Tibial artery (tissue), 4 donors: ENCODE results near the gene ELP4.

Experiments used
- DNase-seq, 2 donors: peaks; one replicate each; pipeline ENCODE4 v3.0.0-alpha.2; 2019
- H3K27ac ChIP-seq, 2 donors: fragments of 200-600 bp; sonication (generic) in 1 of 2; 1 replicate in 1 of 2; 2 replicates in 1 of 2; pipeline ENCODE4 v1.5.1; 2018 to 2019; ENCODE audit warnings: mild to moderate bottlenecking in 1 of 2
- H3K27me3 ChIP-seq, 2 donors: fragments of 200-600 bp; sonication (generic) in 1 of 2; one replicate each; pipeline versions ENCODE4 v1.5.1 to v1.6.0; 2016 to 2019
- H3K36me3 ChIP-seq, 3 donors: fragments of 200-600 bp; sonication (generic) in 2 of 3; one replicate each; pipeline ENCODE4 v1.5.1; 2016 to 2019; ENCODE audit warnings: mild to moderate bottlenecking in 2 of 3
- H3K4me1 ChIP-seq, 4 donors: fragments of 200-600 bp; sonication (generic) in 2 of 4; 1 replicate in 3 of 4; 2 replicates in 1 of 4; pipeline ENCODE4 v1.5.1; 2016 to 2019
- H3K4me3 ChIP-seq, 2 donors: fragments of 200-600 bp; sonication (generic) in 1 of 2; 1 replicate in 1 of 2; 2 replicates in 1 of 2; pipeline ENCODE4 v1.5.1; 2018 to 2019; ENCODE audit warnings: mild to moderate bottlenecking in 2 of 2
- H3K9me3 ChIP-seq, 3 donors: fragments of 200-600 bp; sonication (generic) in 1 of 3; one replicate each; pipeline ENCODE4 v1.5.1; 2016 to 2019
- intact Hi-C: fragments of 100-400 bp; cut with DNase I; formaldehyde crosslinking; loops from one replicate; pipeline ENCODE4 v1.15.0; 2023; ENCODE audit warnings: low total_unique reads
- TF ChIP-seq, protein P1 (sequence below), 2 experiments: fragments of 200-600 bp in 1 of 2; fragments of 450-650 bp in 1 of 2; IDR thresholded peaks; one replicate each; pipeline ENCODE4 v1.5.1; 2017 to 2019; ENCODE audit warnings: antibody characterized with exemption in 2 of 2, mild to moderate bottlenecking in 1 of 2, moderate library complexity in 1 of 2

The ELP4 gene

DNA sequence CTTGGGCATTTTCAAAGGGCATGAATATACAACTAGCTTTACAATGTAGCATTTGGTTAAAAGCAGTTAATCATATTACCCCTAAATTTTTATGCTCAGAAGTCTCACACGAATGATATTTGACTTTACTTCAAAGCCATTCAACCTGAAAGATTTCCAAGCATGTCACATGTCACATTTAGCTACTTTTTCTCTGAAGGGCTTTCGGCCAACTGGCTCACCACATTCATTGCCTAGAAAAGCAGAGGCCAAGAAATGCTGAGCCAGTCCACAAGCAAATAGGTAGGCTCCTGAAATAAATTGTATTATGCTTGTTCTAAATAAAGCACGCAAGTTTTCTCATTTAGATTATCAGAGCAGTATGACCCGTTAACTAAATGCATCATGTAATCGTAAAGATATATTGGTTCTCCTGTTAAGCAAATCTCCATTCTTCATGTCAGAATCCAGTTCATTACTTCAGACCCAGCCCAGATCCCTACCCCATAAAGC lies 271.0 kb downstream of the ELP4 start:
- TF ChIP-seq, protein P1, sequence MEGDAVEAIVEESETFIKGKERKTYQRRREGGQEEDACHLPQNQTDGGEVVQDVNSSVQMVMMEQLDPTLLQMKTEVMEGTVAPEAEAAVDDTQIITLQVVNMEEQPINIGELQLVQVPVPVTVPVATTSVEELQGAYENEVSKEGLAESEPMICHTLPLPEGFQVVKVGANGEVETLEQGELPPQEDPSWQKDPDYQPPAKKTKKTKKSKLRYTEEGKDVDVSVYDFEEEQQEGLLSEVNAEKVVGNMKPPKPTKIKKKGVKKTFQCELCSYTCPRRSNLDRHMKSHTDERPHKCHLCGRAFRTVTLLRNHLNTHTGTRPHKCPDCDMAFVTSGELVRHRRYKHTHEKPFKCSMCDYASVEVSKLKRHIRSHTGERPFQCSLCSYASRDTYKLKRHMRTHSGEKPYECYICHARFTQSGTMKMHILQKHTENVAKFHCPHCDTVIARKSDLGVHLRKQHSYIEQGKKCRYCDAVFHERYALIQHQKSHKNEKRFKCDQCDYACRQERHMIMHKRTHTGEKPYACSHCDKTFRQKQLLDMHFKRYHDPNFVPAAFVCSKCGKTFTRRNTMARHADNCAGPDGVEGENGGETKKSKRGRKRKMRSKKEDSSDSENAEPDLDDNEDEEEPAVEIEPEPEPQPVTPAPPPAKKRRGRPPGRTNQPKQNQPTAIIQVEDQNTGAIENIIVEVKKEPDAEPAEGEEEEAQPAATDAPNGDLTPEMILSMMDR (IDR thresholded peaks at IDR 0.05) = no peak
- no peak for DNase-seq
- H3K27me3 ChIP-seq = no peaks in the 10 kb centered on the region
- no peak overlapping the region for H3K4me3 ChIP-seq
- no peaks in the 10 kb centered on the region for H3K9me3 ChIP-seq
- no peaks in the 10 kb centered on the region for H3K36me3 ChIP-seq
- peaks cover 0 to 21% (median 2%) of the 10 kb centered on the region in 4 donors for H3K4me1 ChIP-seq
- intact Hi-C loops = no loop called here
- no peak overlapping the region for H3K27ac ChIP-seq

DNA sequence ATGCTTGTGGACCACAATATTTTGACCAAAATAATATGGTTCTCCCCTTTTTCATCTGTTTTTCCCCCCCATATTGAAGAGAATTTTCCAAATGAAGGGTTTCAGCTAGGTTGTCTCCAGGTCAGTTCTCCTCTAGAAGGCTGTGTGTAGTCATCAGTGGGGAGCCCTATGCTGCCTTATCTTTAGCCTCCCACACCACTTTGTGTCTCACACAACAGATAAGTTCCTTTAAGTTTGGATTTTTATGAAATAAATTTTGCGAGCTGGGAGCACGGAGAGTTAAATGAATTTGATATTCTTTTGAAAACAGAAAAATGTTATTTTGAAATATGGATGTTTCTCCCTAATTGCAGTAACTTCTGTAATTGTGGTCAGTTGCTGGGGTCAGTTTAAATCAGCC lies 272.7 kb downstream of the ELP4 start:
- no peak overlapping the region for H3K4me3 ChIP-seq
- H3K27ac ChIP-seq = no peak overlapping the region
- no peaks in the 10 kb centered on the region for H3K27me3 ChIP-seq
- no peak for DNase-seq
- no peaks in the 10 kb centered on the region for H3K36me3 ChIP-seq
- H3K9me3 ChIP-seq = no peaks in the 10 kb centered on the region
- TF ChIP-seq, protein P1 (IDR thresholded peaks at IDR 0.05) = no peak
- peaks cover 0 to 21% (median 2%) of the 10 kb centered on the region in 4 donors for H3K4me1 ChIP-seq
- intact Hi-C loops = no loop called here

DNA sequence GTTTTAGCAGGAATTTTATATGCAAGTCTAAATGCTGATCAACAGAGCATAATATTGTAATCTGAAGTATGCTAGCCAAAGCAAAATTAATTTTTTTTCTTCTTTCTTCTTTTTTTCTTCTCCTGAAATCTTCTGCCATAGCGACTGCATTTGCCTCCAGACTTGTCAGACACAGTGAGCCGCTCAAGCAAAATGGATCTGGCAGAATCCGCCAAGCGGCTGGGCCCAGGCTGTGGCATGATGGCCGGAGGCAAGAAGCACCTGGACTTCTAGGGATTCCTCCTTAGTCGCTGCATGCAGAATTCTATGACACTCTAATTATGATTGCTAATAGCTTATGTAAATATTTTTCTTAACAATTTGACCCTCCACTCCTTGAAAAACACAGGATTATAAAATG lies 273.7 kb downstream of the ELP4 start:
- Histone ChIP-seq H3K4me1 (peaks cover 0 to 21% (median 2%) of the 10 kb centered on the region in 4 donors), H3K9me3 (no peaks in the 10 kb centered on the region), H3K27me3 (no peaks in the 10 kb centered on the region), H3K27ac (no peak overlapping the region), H3K4me3 (no peak overlapping the region), H3K36me3 (no peaks in the 10 kb centered on the region)
- TF ChIP-seq, protein P1 (IDR thresholded peaks at IDR 0.05) = no peak
- intact Hi-C loops = no loop called here
- no peak for DNase-seq

DNA sequence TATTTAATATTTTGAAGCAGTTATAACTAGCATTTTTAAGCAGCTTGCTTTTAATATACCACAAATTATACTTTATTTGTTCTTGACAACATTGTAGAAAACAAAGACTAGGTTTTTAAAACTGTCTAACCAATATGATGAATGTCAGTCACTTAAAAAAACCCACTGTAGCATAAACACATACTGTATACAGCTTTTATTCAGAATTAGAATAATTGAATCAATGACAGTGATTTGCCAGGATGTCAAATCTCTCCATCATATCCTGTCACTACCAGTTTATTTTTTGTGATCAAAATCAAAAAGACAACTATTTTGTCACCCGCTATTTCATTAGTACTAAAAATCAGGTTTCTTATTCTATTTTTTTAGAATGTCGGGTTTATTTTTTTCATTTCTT lies 275.0 kb downstream of the ELP4 start:
- Histone ChIP-seq H3K4me1 (peaks cover 0 to 13% (median under 1%) of the 10 kb centered on the region in 4 donors), H3K36me3 (no peaks in the 10 kb centered on the region), H3K4me3 (no peak overlapping the region), H3K27ac (no peak overlapping the region), H3K27me3 (no peaks in the 10 kb centered on the region), H3K9me3 (no peaks in the 10 kb centered on the region)
- intact Hi-C loops = no loop called here
- TF ChIP-seq, protein P1 (IDR thresholded peaks at IDR 0.05) = no peak
- no peak for DNase-seq

DNA sequence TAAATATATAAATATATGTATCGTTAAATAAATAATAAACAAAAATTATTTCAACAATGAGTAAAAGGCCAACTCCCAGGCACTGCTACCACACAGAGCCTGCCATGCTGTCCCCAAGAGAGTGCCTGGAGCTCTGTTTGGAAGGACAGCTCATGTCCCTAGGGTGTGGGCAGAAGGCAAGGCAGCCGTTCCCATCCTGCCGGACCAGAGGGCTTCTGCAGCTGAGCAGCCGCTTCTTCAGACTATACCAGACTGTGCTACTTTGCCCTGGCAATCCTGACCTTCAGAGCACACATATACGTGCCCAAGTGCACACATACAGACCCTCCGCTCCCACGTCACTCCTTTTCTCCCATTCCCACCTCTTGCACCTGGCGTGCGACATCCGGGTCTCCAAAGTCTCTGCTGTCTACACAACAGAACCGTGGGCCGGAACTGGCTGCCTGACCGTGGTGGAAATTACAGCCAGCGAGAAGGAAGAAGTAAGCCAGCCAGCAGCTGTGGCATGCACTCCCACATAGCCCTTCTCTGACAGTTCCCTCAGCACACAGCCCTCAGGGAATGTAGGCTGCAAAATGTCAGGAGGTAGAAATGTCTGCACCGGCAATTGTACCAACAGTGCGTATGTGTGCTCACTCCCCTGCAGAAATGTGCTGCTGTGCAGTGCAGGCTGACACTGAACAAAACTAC lies 277.6 kb downstream of the ELP4 start:
- Histone ChIP-seq H3K27ac (no peak overlapping the region), H3K9me3 (no peaks in the 10 kb centered on the region), H3K4me1 (no peaks in the 10 kb centered on the region), H3K4me3 (no peak overlapping the region), H3K36me3 (no peaks in the 10 kb centered on the region), H3K27me3 (no peaks in the 10 kb centered on the region)
- intact Hi-C loops = no loop called here
- no peak for DNase-seq
- TF ChIP-seq, protein P1 (IDR thresholded peaks at IDR 0.05) = no peak
